Measurements from ENCODE around the gene SREK1. TPM values are rescaled to one million over a fixed set of nuclear protein-coding genes. Genes with fewer than 3 reads are reported as not detected.

Gene SREK1
- total and polyA plus RNA-seq, 2 of the 8 experiments (the other 6 are each of a cell fraction or from before 2014, with no cell fraction given): 10.6 to 40.4 TPM

DNA sequence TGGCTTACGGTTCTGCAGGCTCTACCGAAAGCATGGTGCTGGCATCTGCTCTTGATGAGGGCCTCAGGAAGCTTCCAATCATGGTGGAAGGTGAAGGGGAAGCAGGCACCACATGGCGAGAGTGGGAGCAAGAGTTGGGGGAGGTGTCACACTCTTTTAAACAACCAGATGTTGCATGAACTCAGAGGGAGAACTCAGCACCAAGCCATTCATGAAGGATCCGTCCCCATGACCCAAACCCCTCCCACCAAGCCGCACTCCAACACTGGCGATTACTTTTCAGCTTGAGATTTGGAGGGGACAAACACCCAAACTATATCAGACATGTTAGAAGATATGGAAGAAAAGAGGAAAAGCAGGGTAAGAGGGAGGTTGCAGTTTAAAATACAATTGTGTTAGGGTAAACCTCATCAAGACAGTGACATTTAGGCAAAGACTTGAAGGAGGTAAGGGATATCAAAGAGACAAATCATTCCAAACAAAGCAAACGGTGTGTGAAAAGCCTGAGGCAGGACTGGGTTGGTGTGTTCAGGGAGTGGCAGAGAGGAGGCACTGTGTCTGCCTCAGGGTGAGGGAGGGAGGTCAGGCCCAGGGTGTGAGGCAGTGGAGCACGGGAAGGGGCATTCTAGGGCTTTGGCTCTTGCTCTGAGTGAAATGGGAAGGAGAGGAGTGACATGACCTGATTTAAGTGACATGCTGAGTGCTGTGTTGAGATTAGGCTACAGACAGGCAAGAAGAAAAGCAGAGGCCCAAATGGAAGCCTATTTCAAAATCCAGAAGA lies 80.9 kb downstream of the SREK1 start:
- Histone ChIP-seq H2BK20ac (ENCODE audit: low read length) (no peak overlapping the region), H3K79me2 (ENCODE audit: control insufficient read depth in 1 of 2, insufficient read depth in 2 of 2, low read length in 2 of 2) (no peaks in the 10 kb centered on the region), H2AK5ac (ENCODE audit: low read depth, low read length) (no peak overlapping the region), H3K27me3 (replicated peaks in 1 of 4; ENCODE audit: control insufficient read depth in 3 of 4, extremely low read depth in 1 of 4, insufficient read depth in 3 of 4, low read length in 3 of 4) (no peaks in the 10 kb centered on the region), H2BK12ac (ENCODE audit: low read depth, low read length) (no peak overlapping the region), H3K23ac (ENCODE audit: insufficient read length) (no peak overlapping the region), H3K18ac (ENCODE audit: extremely low read depth, low read length) (no peak overlapping the region), H3K56ac (replicated peaks; ENCODE audit: insufficient read length, low read depth, low read length) (no peak overlapping the region), H3K23me2 (ENCODE audit: low read depth, low read length) (no peaks in the 10 kb centered on the region; the same call in 1 of the 2 replicates), H3K79me1 (ENCODE audit: low read depth, low read length) (no peaks in the 10 kb centered on the region), H3K4ac (replicated peaks; ENCODE audit: insufficient read length, low read depth, low read length) (no peak overlapping the region), H2BK15ac (ENCODE audit: low read length) (no peak overlapping the region), H3K36me3 (ENCODE audit: control insufficient read depth in 2 of 4, insufficient read depth in 4 of 4, low read length in 3 of 4) (no peaks in the 10 kb centered on the region), H2BK120ac (replicated peaks; ENCODE audit: low read depth, low read length) (no peak overlapping the region), H3K4me1 (replicated peaks in 1 of 4; ENCODE audit: control insufficient read depth in 3 of 4, insufficient read depth in 4 of 4, low read length in 3 of 4) (no peaks in the 10 kb centered on the region), H3K27ac (ENCODE audit: low read depth, low read length) (no peak overlapping the region), H4K91ac (replicated peaks; ENCODE audit: insufficient read length, low read length) (no peak overlapping the region), H3K14ac (ENCODE audit: insufficient read length) (no peak overlapping the region), H3K9me3 (ENCODE audit: insufficient read depth in 2 of 2, low read depth in 1 of 2, low read length in 1 of 2) (no peaks in the 10 kb centered on the region), H3K4me3 (ENCODE audit: extremely low read depth in 1 of 4, insufficient read depth in 2 of 4, low read depth in 3 of 4, low read length in 4 of 4) (no peak overlapping the region), H3K4me2 (ENCODE audit: insufficient read depth in 1 of 2, low read depth in 2 of 2, low read length in 2 of 2) (no peak overlapping the region), H3K9ac (replicated peaks in 1 of 4; ENCODE audit: extremely low read depth in 1 of 4, low read depth in 3 of 4, low read length in 3 of 4) (no peak overlapping the region), H2AFZ (ENCODE audit: low read length) (no peak overlapping the region), H2BK5ac (ENCODE audit: low read depth, low read length) (no peak overlapping the region), H4K5ac (ENCODE audit: insufficient read length, low read depth, low read length) (no peak overlapping the region), H4K8ac (ENCODE audit: extremely low read depth, insufficient read depth, low read length) (no peak overlapping the region), H4K20me1 (replicated peaks in 1 of 2; ENCODE audit: control insufficient read depth in 1 of 2, insufficient read depth in 2 of 2, low read length in 2 of 2) (no peaks in the 10 kb centered on the region)
- FAIRE-seq (no peak), DNase-seq (ENCODE audit: low read depth in 1 of 2, low spot score in 2 of 2) (no peak)
- POLR2A ChIA-PET (ENCODE audit: partially characterized antibody): no interaction called here
- 87% methylated on average over 8 of the region's 8 CpGs; no CpG with 5 or more reads in 1 of the 2 experiments for WGBS, 2 experiments (ENCODE audit: extremely low coverage in 1 of 2, insufficient coverage in 1 of 2, insufficient read length in 1 of 2, insufficient replicate concordance in 2 of 2, low coverage in 1 of 2, low lambda C conversion rate in 2 of 2, missing lambda C conversion rate in 1 of 2)
- CTCF ChIA-PET (ENCODE audit: partially characterized antibody): interaction anchor here (1.0 to 1.5 kb wide), 4 partner anchors 11 to 81 kb away, joined by 3 to 6 read pairs (median 4); no protein-coding TSS in a partner anchor
